Right atrium auricular region (tissue), 2 donors: ENCODE results near the gene TINCR. TPM values are rescaled to one million over a fixed set of nuclear protein-coding genes. Genes with fewer than 3 reads are reported as not detected.

Source experiments
- DNase-seq: peaks from one replicate; pipeline ENCODE4 v3.0.0-alpha.2; 2019; ENCODE audit warnings: low spot score
- H3K27ac ChIP-seq, 2 donors: fragments of 200-600 bp; sonication (generic); 1 replicate in 1 of 2; 2 replicates in 1 of 2; pipeline ENCODE4 v1.5.1; 2016 to 2019
- H3K27me3 ChIP-seq, 2 donors: fragments of 200-600 bp; sonication (generic); one replicate each; pipeline versions ENCODE4 v1.5.1 to v1.6.0; 2017 to 2019
- H3K36me3 ChIP-seq: fragments of 200-600 bp; sonication (generic); one replicate; pipeline ENCODE4 v1.5.1; 2016
- H3K4me1 ChIP-seq, 2 donors: fragments of 200-600 bp; sonication (generic); one replicate each; pipeline versions ENCODE4 v1.5.1 to v1.6.0; 2017 to 2019
- H3K4me3 ChIP-seq, 2 donors: fragments of 200-600 bp; sonication (generic); 1 replicate in 1 of 2; 2 replicates in 1 of 2; pipeline ENCODE4 v1.5.1; 2017 to 2019; ENCODE audit warnings: mild to moderate bottlenecking in 1 of 2, moderate library complexity in 1 of 2
- H3K9me3 ChIP-seq, 2 donors: fragments of 200-600 bp; sonication (generic); one replicate each; pipeline ENCODE4 v1.5.1; 2019
- CTCF ChIP-seq, 2 donors: fragments of 200-600 bp; sonication (generic); IDR thresholded peaks; one replicate each; pipeline ENCODE4 v1.5.1; 2019; ENCODE audit warnings: antibody characterized with exemption in 2 of 2
- total RNA-seq, 2 donors: library from RNA; depleted of rRNA; stranded (reverse); fragments of >200 nt; gene quantifications; one replicate each; pipeline ENCODE4 v1.1.0, GENCODE V29; 2016

The TINCR gene
- total RNA-seq, 2 donors from 2014 or later = 0.59 TPM; not detected in 1

- Histone ChIP-seq H3K4me1 (peaks cover 0 to 11% of the 10 kb centered on the region in 2 donors), H3K9me3 (peaks cover 12% of the 10 kb centered on the region in 2 donors), H3K27ac (no peak overlapping the region), H3K4me3 (no peak overlapping the region), H3K36me3 (no peaks in the 10 kb centered on the region), H3K27me3 (no peaks in the 10 kb centered on the region)
- no peak for DNase-seq
- TF ChIP-seq CTCF (IDR thresholded peaks at IDR 0.05) = no peak
These were observed 34.5 kb downstream of the TINCR start for GRCh38 chr19:5533257-5533656.

GRCh38 chr19:5530701-5531100 is 37.1 kb downstream of the TINCR start:
- Histone ChIP-seq H3K4me1 (no peaks in the 10 kb centered on the region), H3K36me3 (no peaks in the 10 kb centered on the region), H3K27me3 (no peaks in the 10 kb centered on the region), H3K4me3 (no peak overlapping the region), H3K27ac (no peak overlapping the region), H3K9me3 (peaks cover 12% of the 10 kb centered on the region in 2 donors)
- no peak for DNase-seq
- no peak for TF ChIP-seq CTCF (IDR thresholded peaks at IDR 0.05)

- DNase-seq = no peak
- no peak for TF ChIP-seq CTCF (IDR thresholded peaks at IDR 0.05)
- Histone ChIP-seq H3K36me3 (no peaks in the 10 kb centered on the region), H3K4me1 (no peaks in the 10 kb centered on the region), H3K9me3 (no peaks in the 10 kb centered on the region), H3K27me3 (no peaks in the 10 kb centered on the region), H3K27ac (no peak overlapping the region), H3K4me3 (no peak overlapping the region)
These were observed 41.1 kb downstream of the TINCR start for GRCh38 chr19:5526691-5527090.

GRCh38 chr19:5524081-5524480 is 43.7 kb downstream of the TINCR start:
- Histone ChIP-seq H3K9me3 (peaks cover 0 to 5% of the 10 kb centered on the region in 2 donors), H3K4me3 (no peak overlapping the region), H3K4me1 (no peaks in the 10 kb centered on the region), H3K36me3 (no peaks in the 10 kb centered on the region), H3K27ac (no peak overlapping the region), H3K27me3 (no peaks in the 10 kb centered on the region)
- DNase-seq = no peak
- TF ChIP-seq CTCF (IDR thresholded peaks at IDR 0.05) = no peak

GRCh38 chr19:5522106-5522505 is 45.6 kb downstream of the TINCR start:
- DNase-seq = no peak
- no peaks in the 10 kb centered on the region for H3K4me1 ChIP-seq
- no peaks in the 10 kb centered on the region for H3K36me3 ChIP-seq
- no peak overlapping the region for H3K4me3 ChIP-seq
- TF ChIP-seq CTCF (IDR thresholded peaks at IDR 0.05) = no peak
- no peaks in the 10 kb centered on the region for H3K27me3 ChIP-seq
- H3K9me3 ChIP-seq = peaks cover 0 to 5% of the 10 kb centered on the region in 2 donors
- no peak overlapping the region for H3K27ac ChIP-seq

GRCh38 chr19:5520501-5520900 is 47.3 kb downstream of the TINCR start:
- H3K27ac ChIP-seq = no peak overlapping the region
- no peak for TF ChIP-seq CTCF (IDR thresholded peaks at IDR 0.05)

More at GRCh38 chr19:5520501-5520900, 47.3 kb downstream of the TINCR start:
- no peak for DNase-seq
- Histone ChIP-seq H3K27me3 (no peaks in the 10 kb centered on the region), H3K36me3 (no peaks in the 10 kb centered on the region), H3K4me1 (no peaks in the 10 kb centered on the region), H3K9me3 (peaks cover 0 to 13% of the 10 kb centered on the region in 2 donors), H3K4me3 (no peak overlapping the region)
